Panc1 (cell line): ENCODE measurements around the gene GADD45A. TPM values are rescaled to one million over a fixed set of nuclear protein-coding genes. Genes with fewer than 3 reads are reported as not detected.
"Not testable (repeated sequence)": the region's sequence is repeated elsewhere in the genome, so short reads cannot be mapped to it uniquely, and the experiment has no call there.

Experiments used
- ATAC-seq: fragments of 200-7000 bp; cut with Tn5 transposase; 2 replicates; pipeline ENCODE4 v1.9.1; 2020; ENCODE audit warnings: mild to moderate bottlenecking, moderate library complexity
- BruUV-seq: library from RNA; stranded (reverse); fragments of 400-500 nt; replicated peaks from 2 replicates; lab custom pipeline; 2021; lab: Mats Ljungman, UMichigan
- CTCF ChIA-PET: fragments of 300-600 bp; sonication (Branson Sonifier 250); formaldehyde crosslinking; loops from one replicate; lab custom pipeline; 2022; ENCODE audit warnings: antibody characterized with exemption; lab: Charles Lee
- POLR2A ChIA-PET: fragments of 300-600 bp; sonication (Branson Sonifier 250); formaldehyde crosslinking; loops from one replicate; lab custom pipeline; 2022; ENCODE audit warnings: antibody characterized with exemption; lab: Charles Lee
- DNase-seq: peaks from one replicate; pipeline ENCODE4 v3.0.0-alpha.2; 2010; ENCODE audit warnings: low read depth, low spot score
- H3K27ac ChIP-seq: 2 replicates; pipeline ENCODE4 v1.5.1; 2011; ENCODE audit warnings: mild to moderate bottlenecking, low read length, inconsistent platforms
- H3K27me3 ChIP-seq: fragments of 200-500 bp; sonication (Bioruptor generic); 2 replicates; pipeline ENCODE4 v1.6.0; 2014; ENCODE audit warnings: low read length, inconsistent platforms; ENCODE audit not compliant: control insufficient read depth, insufficient read depth
- H3K36me3 ChIP-seq: fragments of 200-500 bp; sonication (Bioruptor generic); 2 replicates; pipeline ENCODE4 v1.5.1; 2014; ENCODE audit warnings: inconsistent platforms, mild to moderate bottlenecking, low read length, moderate library complexity; ENCODE audit not compliant: control insufficient read depth, insufficient read depth
- H3K4me1 ChIP-seq: 2 replicates; pipeline ENCODE4 v1.5.1; 2011; ENCODE audit warnings: inconsistent platforms, mild to moderate bottlenecking, low read length, moderate library complexity; ENCODE audit not compliant: control insufficient read depth, insufficient read depth
- H3K4me3 ChIP-seq, 2 experiments: 2 replicates each; pipeline ENCODE4 v1.5.1; 2011 to 2012; ENCODE audit warnings: low read depth in 2 of 2, low read length in 2 of 2, mild to moderate bottlenecking in 2 of 2, inconsistent platforms in 1 of 2, moderate library complexity in 1 of 2
- H3K9me3 ChIP-seq: fragments of 200-500 bp; sonication (Bioruptor generic); 2 replicates; pipeline ENCODE4 v1.5.1; 2014; ENCODE audit warnings: low read depth, mild to moderate bottlenecking, inconsistent platforms, low read length, moderate library complexity; ENCODE audit not compliant: control insufficient read depth, insufficient read depth
- CTCF ChIP-seq: fragments of 450-650 bp; IDR thresholded peaks from 2 replicates; pipeline ENCODE4 v1.5.1; 2017; ENCODE audit warnings: mild to moderate bottlenecking
- POLR2AphosphoS5 ChIP-seq: IDR thresholded peaks from 2 replicates; pipeline ENCODE4 v1.6.1; 2012; ENCODE audit warnings: mild to moderate bottlenecking, low read depth, low read length, moderate library complexity
- REST ChIP-seq, 2 experiments: IDR thresholded peaks; 2 replicates each; pipeline ENCODE4 v1.6.1; 2011 to 2012; ENCODE audit warnings: low read depth in 2 of 2, control low read depth in 1 of 2, low read length in 1 of 2, mild to moderate bottlenecking in 1 of 2, moderate library complexity in 1 of 2; ENCODE audit not compliant: insufficient read depth in 1 of 2
- SIN3A ChIP-seq: IDR thresholded peaks from 2 replicates; pipeline ENCODE4 v1.6.1; 2012; ENCODE audit warnings: low read depth, mild to moderate bottlenecking, low read length, moderate library complexity, borderline replicate concordance; ENCODE audit not compliant: insufficient read depth
- TCF7L2 ChIP-seq: IDR thresholded peaks from 2 replicates; pipeline ENCODE4 v1.6.1; 2011; ENCODE audit warnings: mild to moderate bottlenecking, low read depth, low read length, inconsistent platforms
- in situ Hi-C: cut with HindIII; loops from 2 replicates; pipeline ENCODE4 v1.10.0; 2016; ENCODE audit warnings: low sequenced_read_pairs, low pct_unique_long_range_greater_than_20kb
- intact Hi-C: fragments of 100-400 bp; cut with micrococcal nuclease; formaldehyde crosslinking; loops from one replicate; pipeline ENCODE4 v1.10.0; 2022; ENCODE audit not compliant: unreplicated experiment
- total RNA-seq: library from RNA; stranded (reverse); gene quantifications from one replicate; pipeline ENCODE4 v1.2.1, GENCODE V29; 2021; ENCODE audit not compliant: unreplicated experiment

Gene GADD45A
- total RNA-seq, 1 experiment from 2014 or later: 106 TPM

DNA sequence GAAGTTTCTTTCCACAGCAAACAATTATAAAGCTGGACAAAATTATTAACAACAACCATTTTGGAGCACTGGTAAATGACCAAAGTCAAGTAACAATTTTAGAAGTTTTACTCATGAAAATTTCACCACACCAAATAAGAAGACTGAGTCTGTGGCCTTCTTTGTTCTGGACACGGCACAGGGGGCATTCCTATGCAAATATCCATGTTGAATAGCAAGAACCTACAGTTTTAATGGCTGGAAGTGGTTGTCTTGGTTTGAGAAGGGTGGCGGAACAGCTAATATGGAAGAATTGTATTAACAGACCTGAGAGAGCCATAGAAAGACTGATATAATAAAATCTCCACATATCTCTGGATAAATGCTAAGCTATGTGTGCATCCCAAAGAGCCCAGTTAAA, 29.4 kb upstream of the GADD45A start:
- no peaks in the 10 kb centered on the region for H3K9me3 ChIP-seq
- intact Hi-C loops (no loop called here), in situ Hi-C loops (loop anchor here (25.0 kb wide), 1 partner anchor 118 kb away; no protein-coding TSS in a partner anchor)
- ChIA-PET POLR2A (interaction anchor here (0.8 kb wide), 1 partner anchor 14 kb away, joined by 3 read pairs; no protein-coding TSS in a partner anchor), CTCF (no interaction called here)
- no TSS peak for BruUV-seq
- H3K4me1 ChIP-seq: peaks cover 3% of the 10 kb centered on the region; the same call in 1 of the 2 replicates
- TF ChIP-seq REST (IDR thresholded peaks at IDR 0.05; ENCODE audit: insufficient read depth in 1 of 2, low read depth in 2 of 2, low read length in 1 of 2) (no peak), SIN3A (no peak), POLR2AphosphoS5 (no peak), CTCF (no peak), TCF7L2 (no peak)
- ATAC-seq: no peak
- H3K36me3 ChIP-seq: no peaks in the 10 kb centered on the region
- H3K27ac ChIP-seq: no peak overlapping the region
- DNase-seq: no peak
- H3K4me3 ChIP-seq: no peak overlapping the region
- no peaks in the 10 kb centered on the region for H3K27me3 ChIP-seq

DNA sequence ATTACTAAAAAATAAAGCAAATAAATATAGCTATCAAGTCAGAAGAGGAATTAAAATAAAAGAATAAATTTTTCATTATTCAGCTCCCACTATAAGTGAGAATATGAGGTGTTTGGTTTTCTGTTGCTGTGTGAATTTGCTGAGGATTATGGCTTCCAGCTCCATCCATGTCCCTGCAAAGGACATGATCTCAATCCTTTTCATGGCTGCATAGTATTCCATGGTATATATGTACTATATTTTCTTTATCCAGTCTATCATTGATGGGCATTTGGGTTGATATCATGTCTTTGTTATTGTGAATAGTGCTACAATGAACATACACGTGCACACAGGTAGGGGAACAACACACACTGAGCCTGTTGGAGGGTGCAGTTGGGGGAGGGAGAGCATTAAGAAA, 27.8 kb upstream of the GADD45A start:
- POLR2A ChIA-PET, ATAC-seq, H3K27ac ChIP-seq, H3K36me3 ChIP-seq, H3K9me3 ChIP-seq, intact Hi-C loops, H3K4me1 ChIP-seq, H3K27me3 ChIP-seq, CTCF ChIA-PET, BruUV-seq, DNase-seq, H3K4me3 ChIP-seq: not testable (repeated sequence)
- in situ Hi-C loops: loop anchor here (25.0 kb wide), 1 partner anchor 120 kb away; no protein-coding TSS in a partner anchor

GRCh38 chr1:67659229-67659628, 25.8 kb upstream of the GADD45A start:
- TF ChIP-seq SIN3A (no peak), CTCF (no peak), POLR2AphosphoS5 (no peak)
- no peaks in the 10 kb centered on the region for H3K27me3 ChIP-seq
- H3K27ac ChIP-seq: no peak overlapping the region
- CTCF ChIA-PET: no interaction called here
- BruUV-seq: no TSS peak
- DNase-seq: no peak
- no peaks in the 10 kb centered on the region for H3K36me3 ChIP-seq
- POLR2A ChIA-PET: no interaction called here
- no peak for ATAC-seq
- in situ Hi-C loops: loop anchor here (25.0 kb wide), 1 partner anchor 122 kb away; no protein-coding TSS in a partner anchor
- peaks cover 3% of the 10 kb centered on the region; the same call in 1 of the 2 replicates for H3K4me1 ChIP-seq
- H3K9me3 ChIP-seq: no peaks in the 10 kb centered on the region
- intact Hi-C loops: no loop called here
- no peak overlapping the region for H3K4me3 ChIP-seq
